ENCODE data around the gene ADAMTS8.

Gene ADAMTS8

DNA sequence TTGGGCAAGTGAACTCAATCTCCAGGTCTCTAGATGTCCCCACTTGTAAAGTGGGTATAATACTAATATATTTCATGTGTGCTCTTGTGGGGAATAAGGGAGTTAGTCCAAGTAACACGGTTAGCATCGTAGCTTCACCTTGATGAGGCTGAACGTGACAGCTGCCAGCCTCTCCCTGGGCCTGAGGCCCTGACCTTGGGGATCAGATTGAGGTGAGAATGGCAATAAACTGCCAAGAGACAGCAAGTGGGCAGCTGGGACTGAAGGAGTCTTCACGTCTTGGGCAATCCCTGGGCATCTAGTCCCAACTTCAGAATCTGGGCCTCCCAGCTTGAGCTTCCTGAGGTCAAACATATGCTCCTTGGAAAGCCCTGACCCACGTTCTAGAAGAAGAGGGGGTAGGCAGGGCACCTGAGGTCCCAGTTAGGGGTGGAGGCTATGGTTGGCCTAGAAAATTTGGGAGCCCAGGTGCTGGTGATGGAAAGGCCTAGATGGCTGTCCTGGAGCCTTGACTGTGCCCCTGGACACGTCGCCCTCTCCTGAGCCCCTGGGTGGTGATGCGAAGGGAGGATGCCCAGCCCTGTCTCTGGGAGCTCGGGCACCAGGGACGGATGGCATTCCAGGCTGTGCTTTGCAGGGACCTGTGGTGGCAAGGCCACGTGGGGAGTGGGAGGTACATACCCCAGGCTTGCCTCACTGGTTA lies 43.5 kb upstream of the ADAMTS8 start:
- Histone ChIP-seq H3K4me1 (ENCODE audit: control insufficient read depth, insufficient read depth, low read length) (no peaks in the 10 kb centered on the region), H3K27ac (ENCODE audit: low read depth, low read length) (no peak overlapping the region), H3K4me3 (ENCODE audit: low read length) (no peak overlapping the region), H3K9ac (ENCODE audit: low read length) (no peak overlapping the region), H3K36me3 (ENCODE audit: control insufficient read depth, insufficient read depth, low read length) (peaks cover 6% of the 10 kb centered on the region), H3K27me3 (ENCODE audit: control insufficient read depth, insufficient read depth, low read length) (no peaks in the 10 kb centered on the region)

DNA sequence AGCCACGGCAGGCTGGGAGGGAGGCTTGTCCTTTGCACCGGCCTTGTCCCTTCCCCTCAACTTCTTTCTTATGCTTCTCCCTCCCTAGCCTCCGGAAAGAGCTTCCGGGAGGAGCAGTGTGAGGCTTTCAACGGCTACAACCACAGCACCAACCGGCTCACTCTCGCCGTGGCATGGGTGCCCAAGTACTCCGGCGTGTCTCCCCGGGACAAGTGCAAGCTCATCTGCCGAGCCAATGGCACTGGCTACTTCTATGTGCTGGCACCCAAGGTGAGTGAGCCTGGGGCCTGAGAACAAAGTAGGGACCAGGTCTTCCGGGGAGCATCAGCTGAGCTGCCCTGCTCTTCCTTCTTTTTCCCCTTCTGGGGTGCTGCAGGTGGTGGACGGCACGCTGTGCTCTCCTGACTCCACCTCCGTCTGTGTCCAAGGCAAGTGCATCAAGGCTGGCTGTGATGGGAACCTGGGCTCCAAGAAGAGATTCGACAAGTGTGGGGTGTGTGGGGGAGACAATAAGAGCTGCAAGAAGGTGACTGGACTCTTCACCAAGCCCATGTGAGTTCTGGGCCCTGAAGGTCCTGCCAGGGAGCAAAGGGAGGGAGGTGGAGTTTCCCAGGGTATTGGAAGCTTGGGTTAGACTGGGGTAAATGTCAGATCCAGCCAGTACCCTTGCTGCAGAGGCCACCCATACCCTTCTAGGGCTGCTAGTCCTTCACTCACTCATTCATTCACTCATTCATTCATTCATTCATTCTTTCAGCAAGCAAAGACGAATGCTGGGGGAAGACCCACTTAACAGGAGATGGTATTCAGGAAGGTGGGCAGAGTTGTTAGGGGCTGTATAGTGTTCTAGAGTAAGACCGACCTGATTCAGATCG lies 42.7 kb upstream of the ADAMTS8 start:
- Histone ChIP-seq H3K9ac (ENCODE audit: low read length) (no peak overlapping the region), H3K4me3 (ENCODE audit: low read length) (no peak overlapping the region), H3K36me3 (ENCODE audit: control insufficient read depth, insufficient read depth, low read length) (peaks cover 6% of the 10 kb centered on the region), H3K4me1 (ENCODE audit: control insufficient read depth, insufficient read depth, low read length) (no peaks in the 10 kb centered on the region), H3K27me3 (ENCODE audit: control insufficient read depth, insufficient read depth, low read length) (no peaks in the 10 kb centered on the region), H3K27ac (ENCODE audit: low read depth, low read length) (no peak overlapping the region)

DNA sequence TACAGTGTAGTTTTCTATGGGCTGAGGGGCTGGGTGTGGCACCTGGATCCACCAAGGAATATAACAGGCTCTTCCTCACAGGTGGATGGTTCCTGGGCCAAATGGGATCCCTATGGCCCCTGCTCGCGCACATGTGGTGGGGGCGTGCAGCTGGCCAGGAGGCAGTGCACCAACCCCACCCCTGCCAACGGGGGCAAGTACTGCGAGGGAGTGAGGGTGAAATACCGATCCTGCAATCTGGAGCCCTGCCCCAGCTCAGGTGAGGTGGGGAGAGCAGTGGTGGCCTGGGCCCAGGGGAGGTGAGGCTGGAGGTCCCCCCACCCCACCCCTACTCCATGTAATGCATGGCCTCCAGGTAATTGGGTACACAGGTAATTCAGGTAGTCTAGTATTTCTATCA lies 40.8 kb upstream of the ADAMTS8 start:
- Histone ChIP-seq H3K4me3 (ENCODE audit: low read length) (no peak overlapping the region), H3K9ac (ENCODE audit: low read length) (no peak overlapping the region), H3K27ac (ENCODE audit: low read depth, low read length) (no peak overlapping the region), H3K36me3 (ENCODE audit: control insufficient read depth, insufficient read depth, low read length) (peaks cover 6% of the 10 kb centered on the region), H3K27me3 (ENCODE audit: control insufficient read depth, insufficient read depth, low read length) (no peaks in the 10 kb centered on the region), H3K4me1 (ENCODE audit: control insufficient read depth, insufficient read depth, low read length) (no peaks in the 10 kb centered on the region)

DNA sequence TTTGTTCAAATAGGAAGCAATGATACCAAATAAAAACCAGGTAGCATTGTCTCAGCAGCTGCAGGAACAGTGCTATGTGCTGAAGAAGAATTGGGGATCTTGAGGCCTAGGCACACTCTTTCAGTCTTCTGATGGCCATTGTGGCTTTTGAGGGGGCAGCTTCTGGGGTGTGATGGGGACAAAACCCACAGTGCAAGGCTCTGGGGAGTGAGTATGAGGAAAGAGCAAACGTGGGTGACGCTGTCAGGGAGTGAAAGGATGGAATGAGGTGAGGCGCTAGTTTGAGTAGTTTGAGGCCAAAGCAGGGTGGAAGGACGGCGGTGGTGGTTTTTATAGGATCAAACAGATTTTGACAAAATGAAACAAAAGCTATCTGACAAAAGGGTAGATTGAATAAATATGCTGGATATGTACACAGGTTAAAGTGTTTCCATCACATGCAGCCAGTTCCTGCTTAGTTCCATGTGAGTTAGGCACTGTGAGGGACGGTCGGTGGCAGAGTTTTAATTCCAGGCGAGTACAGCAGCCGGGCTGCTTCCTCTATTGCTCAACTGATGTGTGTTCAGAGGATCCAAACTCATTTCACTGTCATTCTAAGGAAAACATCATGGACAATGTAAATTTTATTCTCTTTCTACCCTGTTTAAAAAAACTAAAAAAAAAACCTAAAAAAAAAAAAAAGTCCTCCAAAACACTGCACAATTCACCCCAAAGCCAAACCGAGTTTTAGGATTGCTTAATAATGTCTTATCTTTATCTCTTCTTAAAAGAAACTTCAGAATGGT lies 38.9 kb upstream of the ADAMTS8 start:
- Histone ChIP-seq H3K36me3 (ENCODE audit: control insufficient read depth, insufficient read depth, low read length) (peaks cover 6% of the 10 kb centered on the region), H3K4me1 (ENCODE audit: control insufficient read depth, insufficient read depth, low read length) (no peaks in the 10 kb centered on the region), H3K27me3 (ENCODE audit: control insufficient read depth, insufficient read depth, low read length) (no peaks in the 10 kb centered on the region), H3K4me3 (ENCODE audit: low read length) (no peak overlapping the region), H3K27ac (ENCODE audit: low read depth, low read length) (no peak overlapping the region), H3K9ac (ENCODE audit: low read length) (no peak overlapping the region)

DNA sequence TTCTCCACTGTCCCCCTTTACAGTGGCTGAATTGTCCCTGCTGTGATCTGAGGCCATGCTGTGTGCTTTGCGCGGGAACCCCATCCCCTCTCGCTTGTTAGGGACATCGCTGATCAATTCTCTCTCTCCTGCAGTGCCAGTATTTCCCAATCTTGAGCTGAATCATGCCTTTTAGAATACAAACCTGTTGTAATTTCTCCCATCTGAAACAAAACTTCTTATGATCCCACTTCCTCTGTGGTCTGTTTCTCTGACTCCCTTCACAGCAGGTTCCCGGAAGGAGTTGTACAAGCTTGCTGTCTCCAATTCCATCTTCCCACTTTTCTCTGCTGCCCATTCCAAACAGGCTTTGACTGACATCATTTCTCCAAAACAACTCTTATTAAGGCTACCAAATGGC lies 36.9 kb upstream of the ADAMTS8 start:
- H3K27ac ChIP-seq (ENCODE audit: low read depth, low read length): no peak overlapping the region
- no peaks in the 10 kb centered on the region for H3K4me1 ChIP-seq (ENCODE audit: control insufficient read depth, insufficient read depth, low read length)
- H3K36me3 ChIP-seq (ENCODE audit: control insufficient read depth, insufficient read depth, low read length): no peaks in the 10 kb centered on the region
- no peak overlapping the region for H3K4me3 ChIP-seq (ENCODE audit: low read length)
- no peaks in the 10 kb centered on the region for H3K27me3 ChIP-seq (ENCODE audit: control insufficient read depth, insufficient read depth, low read length)
- no peak overlapping the region for H3K9ac ChIP-seq (ENCODE audit: low read length)

DNA sequence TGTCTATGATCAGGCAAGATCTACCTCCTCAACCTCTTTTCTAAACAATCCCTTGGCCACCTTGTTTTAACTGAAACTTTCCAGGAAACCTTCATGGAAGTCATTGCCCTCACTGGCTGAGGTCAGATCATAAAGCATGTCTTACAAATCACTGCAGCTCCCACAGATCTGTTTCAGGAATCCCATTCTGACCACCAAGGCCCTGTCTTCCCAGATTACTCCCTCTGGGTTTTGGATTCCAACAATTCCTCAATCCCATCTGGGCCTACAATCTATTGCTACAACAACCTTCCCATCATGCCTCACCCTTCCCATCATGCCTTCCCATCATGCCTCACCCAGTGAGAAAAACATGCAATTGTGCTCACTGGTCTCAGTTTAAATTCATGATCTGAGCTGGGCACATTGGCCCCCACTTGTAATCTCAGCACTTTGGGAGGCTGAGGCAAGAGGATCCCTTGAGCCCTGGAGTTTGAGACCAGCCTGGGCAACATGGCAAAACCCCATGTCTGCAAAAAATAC lies 35.9 kb upstream of the ADAMTS8 start:
- no peaks in the 10 kb centered on the region for H3K27me3 ChIP-seq (ENCODE audit: control insufficient read depth, insufficient read depth, low read length)
- H3K36me3 ChIP-seq (ENCODE audit: control insufficient read depth, insufficient read depth, low read length): no peaks in the 10 kb centered on the region
- no peak overlapping the region for H3K27ac ChIP-seq (ENCODE audit: low read depth, low read length)

DNA sequence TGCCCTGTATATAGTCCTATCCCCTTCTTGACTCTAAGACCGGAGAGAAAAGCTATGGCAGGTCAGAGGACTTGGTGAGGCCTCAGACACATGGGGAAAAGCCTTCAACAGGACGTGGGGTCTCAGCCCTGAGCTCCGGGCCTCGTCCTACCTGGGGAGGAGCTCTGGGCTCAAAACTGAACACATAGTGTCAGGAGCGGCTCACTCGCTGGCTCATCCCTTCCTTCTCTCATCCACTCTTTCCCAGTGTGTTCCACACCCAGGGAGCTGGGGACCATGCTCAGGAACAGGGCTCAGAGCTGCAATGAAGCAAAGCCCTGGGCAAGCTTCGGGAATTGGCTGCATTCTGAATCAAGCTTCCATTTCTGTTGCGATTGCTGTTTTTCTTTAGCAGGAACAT lies 34.5 kb upstream of the ADAMTS8 start:
- no peaks in the 10 kb centered on the region for H3K27me3 ChIP-seq (ENCODE audit: control insufficient read depth, insufficient read depth, low read length)
- H3K36me3 ChIP-seq (ENCODE audit: control insufficient read depth, insufficient read depth, low read length): no peaks in the 10 kb centered on the region
- H3K4me1 ChIP-seq (ENCODE audit: control insufficient read depth, insufficient read depth, low read length): no peaks in the 10 kb centered on the region
- no peak overlapping the region for H3K9ac ChIP-seq (ENCODE audit: low read length)
- no peak overlapping the region for H3K27ac ChIP-seq (ENCODE audit: low read depth, low read length)
- H3K4me3 ChIP-seq (ENCODE audit: low read length): no peak overlapping the region

More for the DNA sequence above, 35.9 kb upstream of the ADAMTS8 start:
- Histone ChIP-seq H3K4me1 (ENCODE audit: control insufficient read depth, insufficient read depth, low read length) (no peaks in the 10 kb centered on the region), H3K4me3 (ENCODE audit: low read length) (no peak overlapping the region), H3K9ac (ENCODE audit: low read length) (no peak overlapping the region)

DNA sequence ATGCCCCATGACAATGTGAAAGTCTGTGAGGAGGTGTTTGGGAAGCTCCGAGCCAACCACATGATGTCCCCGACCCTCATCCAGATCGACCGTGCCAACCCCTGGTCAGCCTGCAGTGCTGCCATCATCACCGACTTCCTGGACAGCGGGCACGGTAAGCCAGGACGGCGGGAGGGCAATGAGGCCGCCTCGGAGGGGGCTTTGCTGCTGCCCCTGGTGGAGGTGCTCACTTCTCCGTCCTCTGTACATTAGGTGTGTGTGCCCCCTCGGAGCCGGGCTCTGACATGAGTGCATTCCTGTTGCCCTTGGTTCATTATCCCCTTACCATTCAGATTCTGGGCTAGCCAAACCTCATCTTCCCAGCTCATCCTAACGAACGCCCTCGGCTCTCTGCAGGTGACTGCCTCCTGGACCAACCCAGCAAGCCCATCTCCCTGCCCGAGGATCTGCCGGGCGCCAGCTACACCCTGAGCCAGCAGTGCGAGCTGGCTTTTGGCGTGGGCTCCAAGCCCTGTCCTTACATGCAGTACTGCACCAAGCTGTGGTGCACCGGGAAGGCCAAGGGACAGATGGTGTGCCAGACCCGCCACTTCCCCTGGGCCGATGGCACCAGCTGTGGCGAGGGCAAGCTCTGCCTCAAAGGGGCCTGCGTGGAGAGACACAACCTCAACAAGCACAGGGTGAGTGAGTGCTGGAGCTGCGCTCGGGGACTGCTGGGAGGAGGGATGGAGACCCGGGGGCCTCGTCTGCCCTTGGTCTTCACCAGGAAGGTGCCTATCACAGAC lies 33.9 kb upstream of the ADAMTS8 start:
- no peaks in the 10 kb centered on the region for H3K27me3 ChIP-seq (ENCODE audit: control insufficient read depth, insufficient read depth, low read length)
- H3K4me3 ChIP-seq (ENCODE audit: low read length): no peak overlapping the region
- H3K4me1 ChIP-seq (ENCODE audit: control insufficient read depth, insufficient read depth, low read length): no peaks in the 10 kb centered on the region
- H3K9ac ChIP-seq (ENCODE audit: low read length): no peak overlapping the region
- H3K36me3 ChIP-seq (ENCODE audit: control insufficient read depth, insufficient read depth, low read length): no peaks in the 10 kb centered on the region
- H3K27ac ChIP-seq (ENCODE audit: low read depth, low read length): no peak overlapping the region

DNA sequence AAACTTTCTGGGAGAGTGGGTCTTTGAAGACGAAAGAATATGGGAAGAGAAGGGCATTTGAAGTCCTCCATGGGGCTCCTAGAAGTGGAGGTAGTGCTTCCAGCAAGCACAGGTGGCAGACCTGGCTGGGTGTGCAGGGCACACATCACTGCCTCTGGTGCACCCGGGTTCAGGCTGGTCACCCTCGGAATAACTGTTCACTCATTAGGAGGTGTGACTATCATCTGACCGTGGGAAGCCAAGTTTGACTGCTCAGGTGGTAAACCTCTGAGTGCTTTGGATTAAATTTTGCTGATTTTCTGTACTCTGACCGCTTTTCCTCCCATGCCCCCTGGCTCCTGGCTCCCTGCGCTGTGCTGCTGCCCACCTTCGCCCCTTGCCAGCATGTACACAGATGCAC lies 31.1 kb upstream of the ADAMTS8 start:
- Histone ChIP-seq H3K27me3 (ENCODE audit: control insufficient read depth, insufficient read depth, low read length) (no peaks in the 10 kb centered on the region), H3K36me3 (ENCODE audit: control insufficient read depth, insufficient read depth, low read length) (no peaks in the 10 kb centered on the region), H3K4me3 (ENCODE audit: low read length) (no peak overlapping the region), H3K4me1 (ENCODE audit: control insufficient read depth, insufficient read depth, low read length) (no peaks in the 10 kb centered on the region), H3K27ac (ENCODE audit: low read depth, low read length) (no peak overlapping the region), H3K9ac (ENCODE audit: low read length) (no peak overlapping the region)

DNA sequence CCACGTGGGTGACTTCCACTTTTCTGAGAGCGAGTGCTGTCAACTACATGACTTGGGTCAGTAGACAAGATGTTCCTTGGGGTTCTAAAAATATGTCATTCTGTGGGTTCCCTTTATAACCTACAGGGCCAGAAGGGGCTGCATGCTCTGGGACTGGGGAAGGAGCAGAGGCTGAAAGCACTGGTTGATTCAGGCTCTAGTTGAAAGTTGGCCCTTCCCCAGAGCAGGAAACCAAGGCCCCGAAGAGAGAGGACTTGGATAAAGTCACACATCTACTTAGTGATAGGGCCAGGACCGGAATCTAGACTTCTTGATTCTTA lies 30.0 kb upstream of the ADAMTS8 start:
- no peaks in the 10 kb centered on the region for H3K36me3 ChIP-seq (ENCODE audit: control insufficient read depth, insufficient read depth, low read length)
- H3K4me3 ChIP-seq (ENCODE audit: low read length): no peak overlapping the region
- no peak overlapping the region for H3K27ac ChIP-seq (ENCODE audit: low read depth, low read length)
- no peaks in the 10 kb centered on the region for H3K27me3 ChIP-seq (ENCODE audit: control insufficient read depth, insufficient read depth, low read length)
- H3K4me1 ChIP-seq (ENCODE audit: control insufficient read depth, insufficient read depth, low read length): no peaks in the 10 kb centered on the region
- no peak overlapping the region for H3K9ac ChIP-seq (ENCODE audit: low read length)

DNA sequence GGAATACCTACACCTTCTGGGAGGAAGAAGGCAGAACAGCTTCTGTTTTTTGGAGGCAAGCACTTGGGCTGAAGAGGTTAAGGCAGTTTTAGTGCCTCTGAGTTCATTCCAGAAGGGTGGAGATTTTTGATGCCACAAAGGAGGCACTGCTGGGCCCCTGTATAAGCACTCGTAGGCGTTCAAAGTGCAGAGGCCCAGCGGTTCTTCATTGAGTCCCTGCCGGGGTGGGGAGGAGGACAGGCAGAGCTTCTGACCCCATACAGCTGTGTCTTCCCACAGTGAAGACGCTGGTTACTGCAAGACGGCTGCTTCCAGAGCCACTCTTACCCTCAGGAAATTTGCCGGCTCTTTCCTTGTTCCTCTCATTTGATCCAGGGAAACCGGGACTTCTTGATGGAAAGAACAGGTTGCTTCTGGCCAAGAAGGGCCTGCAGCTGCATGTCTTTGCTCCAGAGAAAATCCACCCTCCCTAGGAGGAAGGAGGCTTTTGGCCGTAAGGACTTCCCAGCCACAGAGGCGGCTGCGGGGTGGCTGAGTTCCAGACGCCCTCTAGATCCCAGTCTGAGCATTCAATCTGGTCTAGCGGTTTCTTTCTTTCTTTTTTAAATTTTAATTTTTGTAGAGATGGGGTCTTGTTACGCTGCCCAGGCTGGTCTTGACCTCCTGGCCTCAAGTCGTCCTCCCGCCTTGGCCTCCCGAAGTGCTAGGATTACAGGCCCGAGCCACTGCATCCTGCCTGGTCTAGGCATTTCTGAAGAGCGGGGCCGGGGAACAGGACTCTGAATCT lies 29.4 kb upstream of the ADAMTS8 start:
- no peak overlapping the region for H3K4me3 ChIP-seq (ENCODE audit: low read length)
- no peaks in the 10 kb centered on the region for H3K4me1 ChIP-seq (ENCODE audit: control insufficient read depth, insufficient read depth, low read length)
- H3K27me3 ChIP-seq (ENCODE audit: control insufficient read depth, insufficient read depth, low read length): no peaks in the 10 kb centered on the region
- no peaks in the 10 kb centered on the region for H3K36me3 ChIP-seq (ENCODE audit: control insufficient read depth, insufficient read depth, low read length)
- H3K27ac ChIP-seq (ENCODE audit: low read depth, low read length): no peak overlapping the region
- H3K9ac ChIP-seq (ENCODE audit: low read length): no peak overlapping the region

All from rectal smooth muscle tissue (tissue), 1 donor.